ENCODE results near the gene PDE4B.

Gene PDE4B

DNA sequence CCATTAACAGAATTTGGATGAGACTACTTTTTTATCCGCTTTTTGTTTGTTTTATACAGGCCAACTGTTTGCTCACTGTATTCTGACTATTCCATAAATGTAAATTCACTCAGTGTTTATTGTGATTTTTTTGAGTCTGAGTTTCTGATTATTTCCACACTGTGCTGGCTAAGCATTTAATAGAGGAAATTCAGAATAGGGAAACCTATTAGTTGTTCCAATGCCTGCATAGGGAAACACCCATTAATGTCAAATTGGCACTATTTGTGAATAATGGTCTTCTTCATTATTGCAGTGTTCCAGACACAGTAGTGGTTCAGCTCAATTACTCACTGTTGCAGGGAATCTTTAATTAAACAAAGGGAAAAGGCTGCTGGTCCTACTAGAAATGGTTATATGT lies 566.6 kb downstream of the PDE4B start:
- no peaks in the 10 kb centered on the region for H3K27me3 ChIP-seq (replicated peaks)
- in situ Hi-C loops (cut with HindIII; ENCODE audit: low pct_ligation_motif_present, low sequenced_read_pairs), result no loop called here
- no peak overlapping the region for H3K4me3 ChIP-seq (ENCODE audit: low read depth, low read length)
- H3K27ac ChIP-seq, result no peak overlapping the region
- no peak for DNase-seq
- TF ChIP-seq, protein P1, sequence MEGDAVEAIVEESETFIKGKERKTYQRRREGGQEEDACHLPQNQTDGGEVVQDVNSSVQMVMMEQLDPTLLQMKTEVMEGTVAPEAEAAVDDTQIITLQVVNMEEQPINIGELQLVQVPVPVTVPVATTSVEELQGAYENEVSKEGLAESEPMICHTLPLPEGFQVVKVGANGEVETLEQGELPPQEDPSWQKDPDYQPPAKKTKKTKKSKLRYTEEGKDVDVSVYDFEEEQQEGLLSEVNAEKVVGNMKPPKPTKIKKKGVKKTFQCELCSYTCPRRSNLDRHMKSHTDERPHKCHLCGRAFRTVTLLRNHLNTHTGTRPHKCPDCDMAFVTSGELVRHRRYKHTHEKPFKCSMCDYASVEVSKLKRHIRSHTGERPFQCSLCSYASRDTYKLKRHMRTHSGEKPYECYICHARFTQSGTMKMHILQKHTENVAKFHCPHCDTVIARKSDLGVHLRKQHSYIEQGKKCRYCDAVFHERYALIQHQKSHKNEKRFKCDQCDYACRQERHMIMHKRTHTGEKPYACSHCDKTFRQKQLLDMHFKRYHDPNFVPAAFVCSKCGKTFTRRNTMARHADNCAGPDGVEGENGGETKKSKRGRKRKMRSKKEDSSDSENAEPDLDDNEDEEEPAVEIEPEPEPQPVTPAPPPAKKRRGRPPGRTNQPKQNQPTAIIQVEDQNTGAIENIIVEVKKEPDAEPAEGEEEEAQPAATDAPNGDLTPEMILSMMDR (IDR thresholded peaks at IDR 0.05; ENCODE audit: low read depth, low read length, missing control alignments), result no peak
- H3K36me3 ChIP-seq (replicated peaks), result no peaks in the 10 kb centered on the region

DNA sequence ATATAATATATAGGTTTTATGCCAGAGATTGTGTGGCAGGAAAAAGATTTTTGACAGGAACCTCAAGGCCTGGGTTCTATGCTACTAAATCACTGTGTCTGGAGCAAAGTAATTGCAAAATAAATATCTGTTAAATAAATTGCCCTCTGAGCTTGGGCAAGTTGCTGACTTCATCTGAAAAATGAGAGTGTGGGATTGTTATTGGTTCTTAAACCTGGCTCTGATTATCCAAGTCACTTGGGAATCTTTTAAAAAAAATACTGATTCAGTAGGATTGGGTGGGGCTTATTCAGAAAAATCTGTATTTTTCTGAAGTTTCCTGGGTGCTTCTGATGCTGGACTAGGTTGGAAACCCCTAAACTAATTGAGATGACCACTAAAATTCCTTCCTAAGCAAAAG lies 567.1 kb downstream of the PDE4B start:
- DNase-seq, result no peak
- H3K27ac ChIP-seq, result no peak overlapping the region
- no peaks in the 10 kb centered on the region for H3K36me3 ChIP-seq (replicated peaks)
- H3K4me3 ChIP-seq (ENCODE audit: low read depth, low read length), result no peak overlapping the region
- TF ChIP-seq, protein P1 (IDR thresholded peaks at IDR 0.05; ENCODE audit: low read depth, low read length, missing control alignments), result no peak
- no peaks in the 10 kb centered on the region for H3K27me3 ChIP-seq (replicated peaks)
- in situ Hi-C loops (cut with HindIII; ENCODE audit: low pct_ligation_motif_present, low sequenced_read_pairs), result no loop called here

DNA sequence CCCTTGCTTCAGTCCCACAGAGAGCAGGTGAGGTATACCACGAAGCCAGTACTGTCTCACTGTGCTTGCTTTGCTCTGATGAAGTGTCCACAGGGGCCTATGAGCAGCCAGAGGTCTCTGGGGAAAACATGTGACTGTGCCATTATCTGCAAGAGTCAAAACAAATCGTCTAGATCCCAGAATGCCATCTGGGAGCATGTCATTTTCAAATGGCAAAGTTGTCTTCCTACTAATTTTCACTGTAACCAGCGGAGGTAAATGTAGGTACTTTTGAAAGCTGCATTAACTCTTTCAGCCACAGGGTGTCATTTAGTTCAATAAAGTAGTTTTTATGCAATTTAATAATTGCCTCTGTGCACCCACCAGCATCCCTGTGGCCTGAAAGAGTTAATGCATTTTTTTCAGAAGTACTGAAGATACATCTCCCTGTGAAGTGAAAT lies 567.6 kb downstream of the PDE4B start:
- Histone ChIP-seq H3K27ac (no peak overlapping the region), H3K27me3 (replicated peaks) (no peaks in the 10 kb centered on the region), H3K4me3 (ENCODE audit: low read depth, low read length) (no peak overlapping the region), H3K36me3 (replicated peaks) (no peaks in the 10 kb centered on the region)
- no peak for DNase-seq
- in situ Hi-C loops (cut with HindIII; ENCODE audit: low pct_ligation_motif_present, low sequenced_read_pairs), result no loop called here
- TF ChIP-seq, protein P1 (IDR thresholded peaks at IDR 0.05; ENCODE audit: low read depth, low read length, missing control alignments), result peak; percentile 32

DNA sequence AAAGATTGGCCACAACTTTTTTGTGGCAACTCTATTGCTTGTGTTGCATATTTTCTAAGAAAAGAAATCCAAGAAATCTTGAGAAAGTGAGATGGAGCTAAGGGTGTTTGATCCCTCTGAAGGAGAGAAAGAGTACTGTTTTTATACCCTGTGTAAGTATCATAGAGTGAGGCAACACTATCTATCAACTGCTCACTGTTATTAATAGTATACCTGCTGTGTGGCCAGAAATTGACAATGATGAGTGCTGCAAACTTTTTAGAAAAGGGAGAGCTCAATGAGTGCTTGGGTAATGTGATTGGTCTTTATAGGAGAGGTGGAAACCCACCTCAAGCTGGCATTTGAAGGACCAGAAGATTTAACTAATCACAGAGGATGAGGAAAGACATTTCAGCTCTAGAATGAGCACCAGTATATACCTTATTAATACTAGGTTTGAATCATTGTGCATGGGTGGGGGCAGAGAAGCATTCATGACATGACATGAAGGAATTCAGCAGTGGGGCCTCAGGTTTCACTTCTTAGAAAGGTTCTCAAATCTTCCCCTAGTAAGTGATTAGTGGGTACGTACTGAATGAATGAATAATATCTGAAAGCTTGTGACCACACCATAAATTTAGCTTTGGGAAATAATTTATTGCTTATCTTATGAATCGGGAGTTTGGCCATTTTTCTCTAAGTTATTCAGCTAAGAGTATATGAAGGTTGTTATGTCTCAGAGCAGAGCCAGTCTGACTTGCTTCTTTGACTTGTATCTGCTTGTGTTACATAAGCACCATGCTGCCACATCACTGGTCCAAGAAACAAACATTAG lies 572.1 kb downstream of the PDE4B start:
- H3K27ac ChIP-seq, result peak overlapping the region; percentile 32
- in situ Hi-C loops (cut with HindIII; ENCODE audit: low pct_ligation_motif_present, low sequenced_read_pairs), result no loop called here
- no peak for DNase-seq

DNA sequence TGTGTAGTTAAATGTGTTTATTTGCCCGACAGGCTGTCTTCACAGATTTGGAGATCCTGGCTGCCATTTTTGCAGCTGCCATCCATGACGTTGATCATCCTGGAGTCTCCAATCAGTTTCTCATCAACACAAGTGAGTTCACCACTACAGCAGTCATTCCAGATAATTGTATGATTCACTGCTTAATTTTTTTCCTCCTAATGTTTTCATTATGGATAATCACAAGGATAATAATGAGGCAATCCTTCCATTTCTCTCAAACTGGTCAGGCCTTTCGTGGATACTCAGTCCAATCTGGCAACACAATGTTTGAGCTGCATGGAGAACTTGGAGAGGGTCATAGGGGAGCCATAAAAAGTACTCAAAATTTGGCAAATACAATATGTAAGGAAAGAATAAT lies 572.9 kb downstream of the PDE4B start:
- in situ Hi-C loops (cut with HindIII; ENCODE audit: low pct_ligation_motif_present, low sequenced_read_pairs), result no loop called here
- no peaks in the 10 kb centered on the region for H3K27me3 ChIP-seq (replicated peaks)
- no peak for DNase-seq
- H3K36me3 ChIP-seq (replicated peaks), result no peaks in the 10 kb centered on the region
- TF ChIP-seq, protein P1 (IDR thresholded peaks at IDR 0.05; ENCODE audit: low read depth, low read length, missing control alignments), result no peak
- H3K4me3 ChIP-seq (ENCODE audit: low read depth, low read length), result no peak overlapping the region
- peak overlapping the region; percentile 32 for H3K27ac ChIP-seq

More for the DNA sequence above, 572.1 kb downstream of the PDE4B start:
- H3K4me3 ChIP-seq (ENCODE audit: low read depth, low read length), result no peak overlapping the region
- no peaks in the 10 kb centered on the region for H3K27me3 ChIP-seq (replicated peaks)
- H3K36me3 ChIP-seq (replicated peaks), result no peaks in the 10 kb centered on the region
- TF ChIP-seq, protein P1 (IDR thresholded peaks at IDR 0.05; ENCODE audit: low read depth, low read length, missing control alignments), result no peak
